HepG2 (cell line): Measurements from ENCODE around the gene C6orf132. TPM values are rescaled to one million over a fixed set of nuclear protein-coding genes. Genes with fewer than 3 reads are reported as not detected.

Experiments used
- CEBPG ChIP-seq: IDR thresholded peaks from 2 replicates; pipeline ENCODE4 v1.6.1; 2016
- CREB3 ChIP-seq: sonication (generic); formaldehyde crosslinking; IDR thresholded peaks from 2 replicates; pipeline ENCODE4 v1.5.0; 2020; ENCODE audit warnings: missing genetic modification reagents
- HNF4G ChIP-seq, 2 experiments: sonication (generic) in 1 of 2; formaldehyde crosslinking in 1 of 2; IDR thresholded peaks; 2 replicates each; pipeline versions ENCODE4 v1.4.0 to v1.6.1; 2011 to 2020; ENCODE audit warnings: borderline replicate concordance in 2 of 2, low read depth in 2 of 2, mild to moderate bottlenecking in 2 of 2, low read length in 1 of 2, missing genetic modification reagents in 1 of 2, moderate library complexity in 1 of 2
- MAFF ChIP-seq: IDR thresholded peaks from 2 replicates; pipeline ENCODE4 v1.6.1; 2011; ENCODE audit warnings: low read depth, low read length, improper control_type of control experiment
- MAFK ChIP-seq, 2 experiments: IDR thresholded peaks in 1 of 2; conservative IDR thresholded peaks in 1 of 2; 2 replicates each; pipeline ENCODE4 v1.6.1; 2011; ENCODE audit warnings: improper control_type of control experiment in 2 of 2, low read length in 2 of 2
- NR2F1 ChIP-seq, 2 experiments: fragments of 450-650 bp in 1 of 2; formaldehyde crosslinking in 1 of 2; IDR thresholded peaks; 2 replicates each; pipeline versions ENCODE4 v1.5.0 to v1.6.1; 2016 to 2020; ENCODE audit warnings: mild to moderate bottlenecking in 1 of 2, missing compliant biosample characterization in 1 of 2, missing genetic modification reagents in 1 of 2, moderate library complexity in 1 of 2
- RERE ChIP-seq: IDR thresholded peaks from 2 replicates; pipeline ENCODE4 v1.6.1; 2016; ENCODE audit warnings: low read depth, missing genetic modification reagents, missing compliant biosample characterization
- RXRB ChIP-seq: IDR thresholded peaks from 2 replicates; pipeline ENCODE4 v1.6.1; 2016; ENCODE audit warnings: borderline replicate concordance, missing genetic modification reagents, missing compliant biosample characterization
- ZSCAN21 ChIP-seq: sonication (generic); formaldehyde crosslinking; IDR thresholded peaks from 2 replicates; pipeline ENCODE4 v1.8.0; 2022; ENCODE audit warnings: mild to moderate bottlenecking, missing genetic modification reagents, moderate library complexity, borderline replicate concordance
- polyA plus RNA-seq, 8 experiments: library from polyadenylated mRNA; depleted of rRNA in 3 of 8; stranded (reverse) in 7 of 8; unstranded in 1 of 8; fragments of >200 nt; fragmentation: Illumina TruSeq in 4 of 8; extraction: Trizol in 4 of 8; gene quantifications; 2 replicates each; pipeline versions ENCODE4 v1.2.1 to v1.2.3, GENCODE V29; 2011 to 2016; ENCODE audit warnings: low read depth in 4 of 8, missing spikeins in 1 of 8, mixed read lengths in 1 of 8; ENCODE audit not compliant: insufficient read depth in 1 of 8
- total RNA-seq, 5 experiments: library from RNA; depleted of rRNA; stranded (reverse); fragments of >200 nt; fragmentation: Illumina TruSeq; extraction: Trizol; gene quantifications; 2 replicates each; pipeline ENCODE4 v1.2.3, GENCODE V29; 2016; ENCODE audit warnings: low read depth in 1 of 5

Gene C6orf132
- total and polyA plus RNA-seq, 2 of the 13 experiments (the other 11 are each of a cell fraction or from before 2014, with no cell fraction given): 0.78 to 3.0 TPM

GRCh38 chr6:42110683-42111082 lies 31.7 kb downstream of the C6orf132 start (continued):
- peak; percentile 76 for TF ChIP-seq RERE (CRISPR knock-in tag)
- TF ChIP-seq CEBPG (CRISPR knock-in tag): 0 out of 2 replicates have a peak, but pooled peaks have one; percentile 10
- no peak for TF ChIP-seq HNF4G (IDR thresholded peaks at IDR 0.05; ENCODE audit: borderline replicate concordance, low read depth, low read length)
- no peak for TF ChIP-seq HNF4G (CRISPR knock-in tag; IDR thresholded peaks at IDR 0.05; ENCODE audit: borderline replicate concordance, low read depth)
- peak in 1 of 2 experiments; percentile 46; a peak in 1 of 4 replicates for TF ChIP-seq NR2F1 (CRISPR knock-in tag; IDR thresholded peaks at IDR 0.05)
- peak; percentile 40; the same call in 1 of the 2 replicates for TF ChIP-seq MAFF
- no peak for TF ChIP-seq CREB3
- TF ChIP-seq RXRB (CRISPR knock-in tag): 0 out of 2 replicates have a peak, but pooled peaks have one; percentile 21
- TF ChIP-seq ZSCAN21 (CRISPR knock-in tag): no peak
- TF ChIP-seq MAFK (conservative IDR thresholded peaks at IDR 0.05 in 1 of 2, IDR thresholded peaks at IDR 0.05 in 1 of 2; ENCODE audit: low read length in 2 of 2): peak; percentile 47 to 49; a peak in 2 of 4 replicates
